SK-N-SH treated with all-trans-retinoic acid at 6 μM for 48 hours (cell line): ENCODE results near the gene OTUD3.

Source experiments
- ATAC-seq: fragments of 200-7000 bp; cut with Tn5 transposase; 3 replicates; pipeline ENCODE4 v1.9.1; 2020; ENCODE audit warnings: mild to moderate bottlenecking, moderate library complexity
- BACH2 ChIP-seq: fragments of 250-450 bp; sonication (Bioruptor Pico); IDR thresholded peaks from 2 replicates; pipeline ENCODE4 v1.9.0; 2021; ENCODE audit warnings: mild to moderate bottlenecking, borderline replicate concordance
- CSDC2 ChIP-seq: fragments of 250-450 bp; sonication (Bioruptor Pico); IDR thresholded peaks from 2 replicates; pipeline ENCODE4 v1.5.0; 2020; ENCODE audit warnings: mild to moderate bottlenecking, moderate library complexity
- ESRRG ChIP-seq: fragments of 250-450 bp; sonication (Bioruptor Pico); IDR thresholded peaks from 2 replicates; pipeline ENCODE4 v1.6.1; 2021; ENCODE audit warnings: mild to moderate bottlenecking
- GLIS3 ChIP-seq: fragments of 250-450 bp; sonication (Bioruptor Pico); IDR thresholded peaks from 2 replicates; pipeline ENCODE4 v1.5.0; 2020; ENCODE audit warnings: mild to moderate bottlenecking, moderate library complexity
- ISL1 ChIP-seq: fragments of 250-450 bp; sonication (Bioruptor Pico); IDR thresholded peaks from 2 replicates; pipeline ENCODE4 v2.1.2; 2022; ENCODE audit warnings: mild to moderate bottlenecking, moderate library complexity
- OSR1 ChIP-seq: fragments of 250-450 bp; sonication (Bioruptor Pico); IDR thresholded peaks from 2 replicates; pipeline ENCODE4 v1.8.0; 2022; ENCODE audit warnings: moderate library complexity, mild to moderate bottlenecking, inconsistent platforms
- PPARA ChIP-seq: fragments of 250-450 bp; sonication (Bioruptor Pico); IDR thresholded peaks from 2 replicates; pipeline ENCODE4 v1.5.0; 2020; ENCODE audit warnings: mild to moderate bottlenecking, borderline replicate concordance
- RARB ChIP-seq: fragments of 250-450 bp; sonication (Bioruptor Pico); IDR thresholded peaks from 2 replicates; pipeline ENCODE4 v1.8.0; 2021; ENCODE audit warnings: mild to moderate bottlenecking, moderate library complexity
- SNAI2 ChIP-seq: fragments of 250-450 bp; sonication (Bioruptor Pico); IDR thresholded peaks from 2 replicates; pipeline ENCODE4 v1.5.0; 2020; ENCODE audit warnings: mild to moderate bottlenecking, moderate library complexity
- TCF4 ChIP-seq: fragments of 250-450 bp; sonication (Bioruptor Pico); IDR thresholded peaks from 2 replicates; pipeline ENCODE4 v1.8.0; 2021; ENCODE audit warnings: mild to moderate bottlenecking, moderate library complexity, borderline replicate concordance
- TOX ChIP-seq: fragments of 250-450 bp; sonication (Bioruptor Pico); IDR thresholded peaks from 2 replicates; pipeline ENCODE4 v1.8.0; 2021; ENCODE audit warnings: mild to moderate bottlenecking, moderate library complexity, borderline replicate concordance
- ZC3H10 ChIP-seq: fragments of 250-450 bp; sonication (Bioruptor Pico); IDR thresholded peaks from 2 replicates; pipeline ENCODE4 v1.5.1; 2021; ENCODE audit warnings: mild to moderate bottlenecking, moderate library complexity
- ZFP3 ChIP-seq: fragments of 250-450 bp; sonication (Bioruptor Pico); IDR thresholded peaks from 2 replicates; pipeline ENCODE4 v1.5.0; 2020; ENCODE audit warnings: mild to moderate bottlenecking, moderate library complexity
- ZFP30 ChIP-seq: fragments of 450-650 bp; formaldehyde crosslinking; IDR thresholded peaks from 2 replicates; pipeline ENCODE4 v1.5.0; 2022; ENCODE audit warnings: mild to moderate bottlenecking, moderate library complexity
- ZNF565 ChIP-seq: fragments of 450-650 bp; formaldehyde crosslinking; conservative IDR thresholded peaks from 2 replicates; pipeline ENCODE4 v1.5.0; 2020; ENCODE audit warnings: low read depth, mild to moderate bottlenecking, moderate library complexity
- ZNF70 ChIP-seq: fragments of 450-650 bp; formaldehyde crosslinking; IDR thresholded peaks from 2 replicates; pipeline ENCODE4 v1.5.0; 2020; ENCODE audit warnings: mild to moderate bottlenecking, moderate library complexity
- ZNF8 ChIP-seq: fragments of 450-650 bp; formaldehyde crosslinking; IDR thresholded peaks from 2 replicates; pipeline ENCODE4 v1.5.0; 2020; ENCODE audit warnings: mild to moderate bottlenecking, moderate library complexity
- TF ChIP-seq, protein P1 (sequence below): fragments of 250-450 bp; sonication (Bioruptor Pico); IDR thresholded peaks from 2 replicates; pipeline ENCODE4 v1.5.0; 2020; ENCODE audit warnings: mild to moderate bottlenecking, moderate library complexity
- TF ChIP-seq, protein P2 (sequence below): fragments of 250-450 bp; sonication (Bioruptor Pico); IDR thresholded peaks from 2 replicates; pipeline ENCODE4 v1.8.0; 2021; ENCODE audit warnings: low read depth, mild to moderate bottlenecking, moderate library complexity, borderline replicate concordance
- TF ChIP-seq, protein P3 (sequence below): fragments of 250-450 bp; sonication (Bioruptor Pico); IDR thresholded peaks from 2 replicates; pipeline ENCODE4 v1.8.0; 2020; ENCODE audit warnings: mild to moderate bottlenecking, moderate library complexity, borderline replicate concordance
- TF ChIP-seq, protein P4 (sequence below): fragments of 250-450 bp; sonication (Bioruptor Pico); IDR thresholded peaks from 2 replicates; pipeline ENCODE4 v1.5.1; 2021; ENCODE audit warnings: mild to moderate bottlenecking, moderate library complexity

The OTUD3 gene

DNA sequence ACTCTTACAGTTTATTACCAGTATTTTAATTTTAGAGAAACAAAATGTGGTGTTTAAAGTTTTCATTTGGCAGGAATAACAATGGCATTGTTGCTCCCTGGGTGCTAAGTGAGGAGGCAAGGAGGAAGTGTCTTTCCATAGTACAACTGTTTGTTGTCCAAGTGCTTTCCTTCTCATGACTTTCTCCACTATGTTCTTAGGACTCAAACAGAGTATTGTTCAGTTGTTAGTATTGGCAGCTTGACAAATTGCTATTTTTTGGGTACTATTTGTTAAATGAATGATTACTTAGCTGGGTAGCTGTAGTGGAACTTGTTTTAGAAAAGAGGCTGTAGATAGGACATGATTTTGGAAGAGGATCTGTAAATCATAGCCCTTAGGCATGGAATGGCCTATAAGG, 7.5 kb downstream of the OTUD3 start (continued):
- no peak for TF ChIP-seq CSDC2 (CRISPR knock-in tag)
- no peak for TF ChIP-seq OSR1
- no peak for TF ChIP-seq ZFP30 (CRISPR knock-in tag)

DNA sequence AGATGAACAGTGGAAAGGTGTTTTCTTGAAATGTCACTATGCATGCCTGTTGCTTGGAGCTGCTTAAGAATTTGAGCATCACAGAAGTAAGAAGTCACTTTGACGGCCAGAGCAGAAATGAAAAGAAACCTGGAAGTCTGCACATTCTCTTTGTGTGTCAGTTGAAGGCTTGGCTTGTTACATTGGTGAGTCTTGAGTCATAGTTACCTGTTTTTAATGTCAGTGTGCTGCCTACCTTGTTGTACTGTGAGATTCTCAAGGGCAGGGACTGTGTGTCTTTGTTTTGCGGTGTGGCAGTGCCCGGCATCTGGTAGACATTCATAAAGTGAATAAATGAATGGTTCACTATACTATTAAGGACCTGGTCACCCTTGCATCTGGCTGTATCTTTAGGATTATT, 9.9 kb downstream of the OTUD3 start:
- TF ChIP-seq ZC3H10 (no peak), ZFP30 (CRISPR knock-in tag) (no peak)
- TF ChIP-seq, protein P1, sequence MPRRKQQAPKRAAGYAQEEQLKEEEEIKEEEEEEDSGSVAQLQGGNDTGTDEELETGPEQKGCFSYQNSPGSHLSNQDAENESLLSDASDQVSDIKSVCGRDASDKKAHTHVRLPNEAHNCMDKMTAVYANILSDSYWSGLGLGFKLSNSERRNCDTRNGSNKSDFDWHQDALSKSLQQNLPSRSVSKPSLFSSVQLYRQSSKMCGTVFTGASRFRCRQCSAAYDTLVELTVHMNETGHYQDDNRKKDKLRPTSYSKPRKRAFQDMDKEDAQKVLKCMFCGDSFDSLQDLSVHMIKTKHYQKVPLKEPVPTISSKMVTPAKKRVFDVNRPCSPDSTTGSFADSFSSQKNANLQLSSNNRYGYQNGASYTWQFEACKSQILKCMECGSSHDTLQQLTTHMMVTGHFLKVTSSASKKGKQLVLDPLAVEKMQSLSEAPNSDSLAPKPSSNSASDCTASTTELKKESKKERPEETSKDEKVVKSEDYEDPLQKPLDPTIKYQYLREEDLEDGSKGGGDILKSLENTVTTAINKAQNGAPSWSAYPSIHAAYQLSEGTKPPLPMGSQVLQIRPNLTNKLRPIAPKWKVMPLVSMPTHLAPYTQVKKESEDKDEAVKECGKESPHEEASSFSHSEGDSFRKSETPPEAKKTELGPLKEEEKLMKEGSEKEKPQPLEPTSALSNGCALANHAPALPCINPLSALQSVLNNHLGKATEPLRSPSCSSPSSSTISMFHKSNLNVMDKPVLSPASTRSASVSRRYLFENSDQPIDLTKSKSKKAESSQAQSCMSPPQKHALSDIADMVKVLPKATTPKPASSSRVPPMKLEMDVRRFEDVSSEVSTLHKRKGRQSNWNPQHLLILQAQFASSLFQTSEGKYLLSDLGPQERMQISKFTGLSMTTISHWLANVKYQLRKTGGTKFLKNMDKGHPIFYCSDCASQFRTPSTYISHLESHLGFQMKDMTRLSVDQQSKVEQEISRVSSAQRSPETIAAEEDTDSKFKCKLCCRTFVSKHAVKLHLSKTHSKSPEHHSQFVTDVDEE: no peak
- ATAC-seq: no peak

DNA sequence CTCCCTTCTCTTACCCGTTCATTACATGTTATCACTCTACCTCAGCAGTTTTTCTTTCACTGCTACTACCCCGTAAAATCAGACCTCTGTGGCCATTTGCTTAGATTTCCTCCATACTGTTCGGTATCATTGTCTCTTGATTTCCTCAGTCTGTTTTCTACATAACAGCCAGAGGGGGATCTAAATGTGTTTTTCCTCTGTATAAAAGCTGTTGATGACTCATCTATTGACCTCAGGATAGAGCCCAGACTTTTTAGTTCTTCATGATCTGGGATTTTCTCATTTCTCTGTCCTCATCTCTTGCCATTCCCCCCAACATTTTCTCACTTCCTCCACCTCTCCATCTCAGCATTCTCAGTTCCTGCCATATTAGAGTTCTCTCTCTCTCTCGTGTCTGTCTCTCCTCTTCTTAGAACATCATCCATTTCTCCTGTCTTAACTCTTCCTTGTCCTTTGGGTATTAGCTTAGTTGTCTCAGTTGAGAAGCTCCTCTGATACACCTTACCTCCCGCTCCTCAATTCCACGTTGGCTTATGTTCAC, 10.5 kb downstream of the OTUD3 start:
- TF ChIP-seq ZC3H10 (no peak), SNAI2 (CRISPR knock-in tag) (no peak), ESRRG (CRISPR knock-in tag) (no peak)
- TF ChIP-seq, all 23 proteins: peak for 0
- ATAC-seq: no peak

DNA sequence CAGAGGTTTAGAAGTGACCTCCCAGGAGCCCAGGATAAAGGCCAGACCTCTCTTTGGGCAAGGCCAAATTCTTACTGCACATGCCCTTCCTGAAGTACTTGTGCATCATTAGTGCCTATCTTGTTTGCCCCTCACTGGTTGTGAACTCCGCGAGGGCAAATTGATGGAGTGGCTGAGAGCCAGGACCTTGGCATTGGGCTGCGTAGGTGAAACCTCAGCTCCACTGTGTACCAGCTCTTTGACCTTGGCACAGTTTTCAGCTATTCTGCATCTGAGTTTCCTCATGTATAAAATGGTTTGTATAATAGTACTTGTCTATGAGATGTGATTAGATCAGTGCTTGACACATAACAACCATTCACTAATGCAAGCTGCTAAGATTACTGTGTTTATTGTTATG, 11.5 kb downstream of the OTUD3 start:
- TF ChIP-seq ZNF565 (no peak), ZC3H10 (no peak), RARB (CRISPR knock-in tag) (no peak), TCF4 (CRISPR knock-in tag) (no peak), ZNF8 (CRISPR knock-in tag) (no peak), SNAI2 (CRISPR knock-in tag) (no peak), BACH2 (no peak), PPARA (no peak), ISL1 (CRISPR knock-in tag) (no peak), TOX (CRISPR knock-in tag) (no peak), GLIS3 (CRISPR knock-in tag) (no peak), CSDC2 (CRISPR knock-in tag) (no peak), ESRRG (CRISPR knock-in tag) (no peak), ZFP30 (CRISPR knock-in tag) (no peak)
- TF ChIP-seq, protein P2, sequence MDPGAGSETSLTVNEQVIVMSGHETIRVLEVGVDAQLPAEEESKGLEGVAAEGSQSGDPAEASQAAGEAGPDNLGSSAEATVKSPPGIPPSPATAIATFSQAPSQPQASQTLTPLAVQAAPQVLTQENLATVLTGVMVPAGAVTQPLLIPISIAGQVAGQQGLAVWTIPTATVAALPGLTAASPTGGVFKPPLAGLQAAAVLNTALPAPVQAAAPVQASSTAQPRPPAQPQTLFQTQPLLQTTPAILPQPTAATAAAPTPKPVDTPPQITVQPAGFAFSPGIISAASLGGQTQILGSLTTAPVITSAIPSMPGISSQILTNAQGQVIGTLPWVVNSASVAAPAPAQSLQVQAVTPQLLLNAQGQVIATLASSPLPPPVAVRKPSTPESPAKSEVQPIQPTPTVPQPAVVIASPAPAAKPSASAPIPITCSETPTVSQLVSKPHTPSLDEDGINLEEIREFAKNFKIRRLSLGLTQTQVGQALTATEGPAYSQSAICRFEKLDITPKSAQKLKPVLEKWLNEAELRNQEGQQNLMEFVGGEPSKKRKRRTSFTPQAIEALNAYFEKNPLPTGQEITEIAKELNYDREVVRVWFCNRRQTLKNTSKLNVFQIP (CRISPR knock-in tag): no peak
- TF ChIP-seq, protein P3, sequence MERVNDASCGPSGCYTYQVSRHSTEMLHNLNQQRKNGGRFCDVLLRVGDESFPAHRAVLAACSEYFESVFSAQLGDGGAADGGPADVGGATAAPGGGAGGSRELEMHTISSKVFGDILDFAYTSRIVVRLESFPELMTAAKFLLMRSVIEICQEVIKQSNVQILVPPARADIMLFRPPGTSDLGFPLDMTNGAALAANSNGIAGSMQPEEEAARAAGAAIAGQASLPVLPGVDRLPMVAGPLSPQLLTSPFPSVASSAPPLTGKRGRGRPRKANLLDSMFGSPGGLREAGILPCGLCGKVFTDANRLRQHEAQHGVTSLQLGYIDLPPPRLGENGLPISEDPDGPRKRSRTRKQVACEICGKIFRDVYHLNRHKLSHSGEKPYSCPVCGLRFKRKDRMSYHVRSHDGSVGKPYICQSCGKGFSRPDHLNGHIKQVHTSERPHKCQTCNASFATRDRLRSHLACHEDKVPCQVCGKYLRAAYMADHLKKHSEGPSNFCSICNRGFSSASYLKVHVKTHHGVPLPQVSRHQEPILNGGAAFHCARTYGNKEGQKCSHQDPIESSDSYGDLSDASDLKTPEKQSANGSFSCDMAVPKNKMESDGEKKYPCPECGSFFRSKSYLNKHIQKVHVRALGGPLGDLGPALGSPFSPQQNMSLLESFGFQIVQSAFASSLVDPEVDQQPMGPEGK: no peak
- TF ChIP-seq, protein P4, sequence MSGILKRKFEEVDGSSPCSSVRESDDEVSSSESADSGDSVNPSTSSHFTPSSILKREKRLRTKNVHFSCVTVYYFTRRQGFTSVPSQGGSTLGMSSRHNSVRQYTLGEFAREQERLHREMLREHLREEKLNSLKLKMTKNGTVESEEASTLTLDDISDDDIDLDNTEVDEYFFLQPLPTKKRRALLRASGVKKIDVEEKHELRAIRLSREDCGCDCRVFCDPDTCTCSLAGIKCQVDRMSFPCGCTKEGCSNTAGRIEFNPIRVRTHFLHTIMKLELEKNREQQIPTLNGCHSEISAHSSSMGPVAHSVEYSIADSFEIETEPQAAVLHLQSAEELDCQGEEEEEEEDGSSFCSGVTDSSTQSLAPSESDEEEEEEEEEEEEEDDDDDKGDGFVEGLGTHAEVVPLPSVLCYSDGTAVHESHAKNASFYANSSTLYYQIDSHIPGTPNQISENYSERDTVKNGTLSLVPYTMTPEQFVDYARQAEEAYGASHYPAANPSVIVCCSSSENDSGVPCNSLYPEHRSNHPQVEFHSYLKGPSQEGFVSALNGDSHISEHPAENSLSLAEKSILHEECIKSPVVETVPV (CRISPR knock-in tag): no peak
- ATAC-seq: no peak

DNA sequence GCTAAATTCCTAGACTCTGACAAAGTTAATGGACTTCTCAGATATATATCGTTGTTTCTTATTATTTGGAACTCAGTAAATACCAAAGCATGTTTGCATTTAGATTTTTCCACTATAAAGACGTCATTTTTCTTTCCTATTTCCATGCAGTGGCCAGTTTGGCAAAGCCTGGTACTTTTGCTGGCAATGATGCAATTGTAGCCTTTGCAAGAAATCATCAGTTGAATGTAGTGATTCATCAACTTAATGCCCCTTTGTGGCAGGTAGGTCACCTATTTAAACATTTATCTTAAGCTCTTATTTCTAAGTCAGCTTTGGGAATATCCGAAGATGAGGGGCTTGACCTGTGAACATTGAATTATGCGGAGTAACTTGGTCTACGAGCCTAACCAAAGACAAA, 12.0 kb downstream of the OTUD3 start:
- no peak for ATAC-seq
- TF ChIP-seq RARB (CRISPR knock-in tag): no peak
- TF ChIP-seq, protein P1: no peak
- no peak for TF ChIP-seq ZNF565
- TF ChIP-seq SNAI2 (CRISPR knock-in tag): no peak
- no peak for TF ChIP-seq TOX (CRISPR knock-in tag)
- no peak for TF ChIP-seq ISL1 (CRISPR knock-in tag)
- no peak for TF ChIP-seq TCF4 (CRISPR knock-in tag)
- TF ChIP-seq ZFP30 (CRISPR knock-in tag): no peak
- no peak for TF ChIP-seq GLIS3 (CRISPR knock-in tag)
- TF ChIP-seq, protein P3: no peak
- TF ChIP-seq ZNF70 (CRISPR knock-in tag): no peak
- TF ChIP-seq ZFP3 (CRISPR knock-in tag): no peak
